Heart right ventricle (tissue), 16 donors: Measurements from ENCODE around the gene CST8. TPM values are rescaled to one million over a fixed set of nuclear protein-coding genes. Genes with fewer than 3 reads are reported as not detected.

ENCODE experiments used
- ATAC-seq, 8 donors: fragments of 200-7000 bp; cut with Tn5 transposase; one replicate each; pipeline ENCODE4 v1.9.1; 2020; ENCODE audit warnings: mild to moderate bottlenecking in 8 of 8, moderate library complexity in 8 of 8, moderate number of reproducible peaks in 1 of 8
- DNase-seq, 2 donors: peaks; one replicate each; pipeline ENCODE4 v3.0.0-alpha.2; 2020
- H3K27ac ChIP-seq, 10 donors: fragments of 200-600 bp; sonication (generic) in 2 of 10; one replicate each; pipeline versions ENCODE4 v1.5.0 to v1.8.0; 2020 to 2022; ENCODE audit warnings: mild to moderate bottlenecking in 3 of 10
- H3K27me3 ChIP-seq, 7 donors: fragments of 200-600 bp; one replicate each; pipeline ENCODE4 v1.8.0; 2021 to 2022; ENCODE audit warnings: mild to moderate bottlenecking in 2 of 7
- H3K36me3 ChIP-seq, 9 donors: fragments of 200-600 bp; sonication (generic) in 1 of 9; one replicate each; pipeline versions ENCODE4 v1.5.0 to v1.8.0; 2020 to 2022; ENCODE audit warnings: mild to moderate bottlenecking in 2 of 9
- H3K4me1 ChIP-seq, 9 donors: fragments of 200-600 bp; sonication (generic) in 1 of 9; one replicate each; pipeline versions ENCODE4 v1.5.0 to v1.8.0; 2020 to 2022; ENCODE audit warnings: mild to moderate bottlenecking in 4 of 9
- H3K4me3 ChIP-seq, 10 donors: fragments of 200-600 bp; sonication (generic) in 2 of 10; one replicate each; pipeline versions ENCODE4 v1.5.0 to v1.8.0; 2020 to 2022; ENCODE audit warnings: mild to moderate bottlenecking in 7 of 10, moderate library complexity in 2 of 10
- H3K9me3 ChIP-seq, 11 donors: fragments of 200-600 bp in 10 of 11; sonication (generic) in 2 of 11; one replicate each; pipeline versions ENCODE4 v1.5.0 to v1.8.0; 2013 to 2022; ENCODE audit warnings: mild to moderate bottlenecking in 2 of 11, control low read depth in 1 of 11, moderate library complexity in 1 of 11
- CTCF ChIP-seq, 9 donors: fragments of 200-600 bp; sonication (generic) in 2 of 9; IDR thresholded peaks; one replicate each; pipeline versions ENCODE4 v1.5.0 to v1.8.0; 2021 to 2022; ENCODE audit warnings: antibody characterized with exemption in 9 of 9, mild to moderate bottlenecking in 5 of 9, moderate library complexity in 1 of 9
- WGBS, 2 donors: extraction: QIAGEN DNeasy Blood & Tissue Kit; methylation state at CpG; one replicate each; pipeline ENCODE4 v1.1.7; 2013; ENCODE audit warnings: inconsistent platforms in 1 of 2; 5-methylcytosine and 5-hydroxymethylcytosine counted together
- intact Hi-C, 10 donors: fragments of 100-400 bp; cut with DNase I; formaldehyde crosslinking; loops; one replicate each; pipeline versions ENCODE4 v1.11.1 to v1.14.2; 2022
- polyA plus RNA-seq, 2 donors: library from polyadenylated mRNA; stranded (reverse); fragments of 200-250 nt; gene quantifications; one replicate each; pipeline ENCODE4 v1.2.3, GENCODE V29; 2013
- total RNA-seq, 10 donors: library from RNA; stranded (reverse); fragmentation: NEBNext Ultra II Directional in 3 of 10; extraction: Animal tissue kit (Norgen Biotek cat#: 25700) in 3 of 10; gene quantifications; one replicate each; pipeline versions ENCODE4 v1.2.1 to v1.2.4, GENCODE V29; 2021 to 2023
- donor health status: Arrhythmogenic right ventricular cardiomyopathy.
- donor health status: ischemic (EF 13 %, LVEDD 7.1; RV severe dilation, severe dysfunction).
- donor health status: healthy with polysubstance abuse.
- donor health status: DM: no; HTN: yes; CAD: no.
- donor health status: DM: no; HTN: no; CAD: no.
- donor health status: ischemic (EF 25% LVEDD 6.9; RV normal size, moderate dysfunction).
- donor health status: ischemic (EF 25% LVEDD 5.7; RV mildly dilated, moderate dysfunction).
- donor health status: healthy.
- donor health status: DM: yes; HTN: yes; CAD: no.
- donor health status: Ischemic cardiomyopathy.
- donor health status: ischemic (EF 35%, LVEDD 5.7; RV mildly dilated, moderate dysfunction).
- donor health status: nonischemic (EF 11% LVEDD 7.7; RV severe dilation, severe dysfunction).
- donor health status: DM: yes; HTN: yes; CAD: no.
- donor health status: PGD.
- donor health status: ischemic (EF 29% LVEDD 5.4; RV normal size, mild dysfunction).
- donor health status: nonischemic (EF 23%, LVEDD 6.1; RV moderate dilation, normal function).

Gene CST8
- total and polyA plus RNA-seq, 12 donors: not detected

GRCh38 chr20:23528867-23529431 lies 38.0 kb downstream of the CST8 start:
- Histone ChIP-seq H3K4me3 (no peak overlapping the region), H3K36me3 (no peaks in the 10 kb centered on the region), H3K27ac (no peak overlapping the region), H3K27me3 (no peaks in the 10 kb centered on the region), H3K4me1 (no peaks in the 10 kb centered on the region), H3K9me3 (peaks cover 0 to 20% (median 0%) of the 10 kb centered on the region in 11 donors)
- ATAC-seq: no peak
- intact Hi-C loops: no loop called here
- WGBS, 2 donors: 58 to 64% methylated on average over 1 of the region's 1 CpG
- no peak for DNase-seq
- TF ChIP-seq CTCF (IDR thresholded peaks at IDR 0.05): no peak

GRCh38 chr20:23530937-23531567 lies 40.1 kb downstream of the CST8 start:
- no peak for TF ChIP-seq CTCF (IDR thresholded peaks at IDR 0.05)
- intact Hi-C loops: no loop called here
- H3K36me3 ChIP-seq: no peaks in the 10 kb centered on the region
- no peaks in the 10 kb centered on the region for H3K27me3 ChIP-seq
- no peak overlapping the region for H3K4me3 ChIP-seq
- DNase-seq (no peak), ATAC-seq (no peak)
- no peak overlapping the region for H3K27ac ChIP-seq
- H3K4me1 ChIP-seq: no peaks in the 10 kb centered on the region
- 42 to 49% methylated on average over 1 of the region's 1 CpG for WGBS, 2 donors
- peaks cover 0 to 20% (median 0%) of the 10 kb centered on the region in 11 donors for H3K9me3 ChIP-seq

- intact Hi-C loops: no loop called here
- 60 to 79% methylated on average over 1 of the region's 1 CpG for WGBS, 2 donors
- no peak for DNase-seq
Measured at GRCh38 chr20:23532533-23532932, 41.6 kb downstream of the CST8 start.

GRCh38 chr20:23533161-23533560 lies 42.2 kb downstream of the CST8 start:
- DNase-seq (no peak), ATAC-seq (no peak)
- intact Hi-C loops: no loop called here
- Histone ChIP-seq H3K9me3 (peaks cover 0 to 17% (median 0%) of the 10 kb centered on the region in 11 donors), H3K4me1 (peaks cover 0 to 6% (median 0%) of the 10 kb centered on the region in 9 donors), H3K27ac (no peak overlapping the region), H3K4me3 (no peak overlapping the region), H3K27me3 (no peaks in the 10 kb centered on the region), H3K36me3 (no peaks in the 10 kb centered on the region)
- no peak for TF ChIP-seq CTCF (IDR thresholded peaks at IDR 0.05)

More at GRCh38 chr20:23532533-23532932, 41.6 kb downstream of the CST8 start:
- ATAC-seq: no peak
- H3K4me3 ChIP-seq: no peak overlapping the region
- peaks cover 0 to 20% (median 0%) of the 10 kb centered on the region in 11 donors for H3K9me3 ChIP-seq
- H3K27me3 ChIP-seq: no peaks in the 10 kb centered on the region
- TF ChIP-seq CTCF (IDR thresholded peaks at IDR 0.05): no peak
- H3K27ac ChIP-seq: no peak overlapping the region
- H3K36me3 ChIP-seq: no peaks in the 10 kb centered on the region
- H3K4me1 ChIP-seq: peaks cover 0 to 6% (median 0%) of the 10 kb centered on the region in 9 donors
